Measurements from ENCODE around the gene VMP1. TPM values are rescaled to one million over a fixed set of nuclear protein-coding genes. Genes with fewer than 3 reads are reported as not detected.

VMP1 gene
- total RNA-seq, 1 experiment from 2014 or later, result 72.8 TPM

DNA sequence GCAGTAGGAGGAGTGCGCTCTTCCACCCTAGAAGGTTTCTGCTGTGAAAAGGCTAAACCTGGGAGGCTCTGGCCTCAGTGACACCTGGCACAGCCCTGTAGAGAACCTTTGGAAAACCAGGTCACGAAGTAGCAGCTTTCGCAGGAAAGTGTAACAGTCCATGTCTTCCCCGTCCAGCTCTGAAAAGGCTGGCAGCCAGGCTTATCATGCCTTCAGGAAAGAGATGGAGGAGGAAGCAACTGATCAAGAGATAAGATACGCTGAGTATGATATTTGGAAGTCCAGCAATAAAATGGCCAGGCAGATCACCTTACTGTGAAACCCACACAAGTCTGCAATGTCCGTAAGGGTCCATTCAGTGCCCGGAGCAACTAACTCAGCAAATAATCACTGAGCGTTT lies 163.0 kb downstream of the VMP1 start:
- ATAC-seq (no peak), DNase-seq (ENCODE audit: low spot score) (no peak)
- Mint-ChIP-seq H3K27me3 (ENCODE audit: low read depth) (no peaks in the 10 kb centered on the region), H3K36me3 (peaks cover 6% of the 10 kb centered on the region), H3K4me1 (no peaks in the 10 kb centered on the region), H3K4me3 (no peak overlapping the region), H3K27ac (peak overlapping the region; percentile 60; the same call in 1 of the 2 replicates), H3K9me3 (no peaks in the 10 kb centered on the region)
- ChIA-PET CTCF (interaction anchor here (1.4 to 2.7 kb wide), 3 partner anchors 30 to 166 kb away, joined by 3 to 13 read pairs (median 3); no protein-coding TSS in a partner anchor), POLR2A (no interaction called here)
- TF ChIP-seq ELF4 (CRISPR knock-in tag; IDR thresholded peaks at IDR 0.05; ENCODE audit: low read depth) (no peak), ZNF317 (CRISPR knock-in tag; IDR thresholded peaks at IDR 0.05; ENCODE audit: borderline replicate concordance, low read depth) (no peak), JAZF1 (CRISPR knock-in tag; IDR thresholded peaks at IDR 0.05) (no peak), FOXJ3 (CRISPR knock-in tag; IDR thresholded peaks at IDR 0.05; ENCODE audit: borderline replicate concordance) (no peak), PRDM15 (CRISPR knock-in tag; IDR thresholded peaks at IDR 0.05) (no peak), MLX (CRISPR knock-in tag; IDR thresholded peaks at IDR 0.05) (no peak)
- TF ChIP-seq, protein P1, sequence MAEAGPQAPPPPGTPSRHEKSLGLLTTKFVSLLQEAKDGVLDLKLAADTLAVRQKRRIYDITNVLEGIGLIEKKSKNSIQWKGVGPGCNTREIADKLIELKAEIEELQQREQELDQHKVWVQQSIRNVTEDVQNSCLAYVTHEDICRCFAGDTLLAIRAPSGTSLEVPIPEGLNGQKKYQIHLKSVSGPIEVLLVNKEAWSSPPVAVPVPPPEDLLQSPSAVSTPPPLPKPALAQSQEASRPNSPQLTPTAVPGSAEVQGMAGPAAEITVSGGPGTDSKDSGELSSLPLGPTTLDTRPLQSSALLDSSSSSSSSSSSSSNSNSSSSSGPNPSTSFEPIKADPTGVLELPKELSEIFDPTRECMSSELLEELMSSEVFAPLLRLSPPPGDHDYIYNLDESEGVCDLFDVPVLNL (CRISPR knock-in tag; IDR thresholded peaks at IDR 0.05; ENCODE audit: borderline replicate concordance, low read depth), result no peak

GRCh38 chr17:59872351-59872750 lies 164.9 kb downstream of the VMP1 start:
- Mint-ChIP-seq H3K36me3 (peaks cover 7% of the 10 kb centered on the region), H3K27ac (no peak overlapping the region), H3K4me3 (no peak overlapping the region), H3K27me3 (ENCODE audit: low read depth) (no peaks in the 10 kb centered on the region), H3K4me1 (no peaks in the 10 kb centered on the region), H3K9me3 (no peaks in the 10 kb centered on the region)
- TF ChIP-seq ZNF263 (CRISPR knock-in tag; IDR thresholded peaks at IDR 0.05; ENCODE audit: low read depth), result no peak
- TF ChIP-seq NFYB (CRISPR knock-in tag; conservative IDR thresholded peaks at IDR 0.05; ENCODE audit: low read depth), result no peak
- TF ChIP-seq CTCF (IDR thresholded peaks at IDR 0.05), result no peak
- no peak for TF ChIP-seq NR3C1 (CRISPR knock-in tag; conservative IDR thresholded peaks at IDR 0.05; ENCODE audit: low read depth)
- no peak for TF ChIP-seq IRF1 (CRISPR knock-in tag; IDR thresholded peaks at IDR 0.05)
- TF ChIP-seq ZSCAN18 (CRISPR knock-in tag; IDR thresholded peaks at IDR 0.05), result no peak
- no peak for TF ChIP-seq NR1H2 (CRISPR knock-in tag; IDR thresholded peaks at IDR 0.05)
- TF ChIP-seq ZNF423 (CRISPR knock-in tag; IDR thresholded peaks at IDR 0.05), result no peak
- TF ChIP-seq MAX (CRISPR knock-in tag; IDR thresholded peaks at IDR 0.05), result no peak
- TF ChIP-seq SP1 (CRISPR knock-in tag; conservative IDR thresholded peaks at IDR 0.05), result no peak
- no peak for TF ChIP-seq PRDM15 (CRISPR knock-in tag; IDR thresholded peaks at IDR 0.05)
- no peak for TF ChIP-seq ZNF138 (CRISPR knock-in tag; conservative IDR thresholded peaks at IDR 0.05)
- TF ChIP-seq ZNF219 (CRISPR knock-in tag; IDR thresholded peaks at IDR 0.05; ENCODE audit: borderline replicate concordance), result no peak
- no peak for TF ChIP-seq USF2 (CRISPR knock-in tag; IDR thresholded peaks at IDR 0.05)
- CTCF ChIA-PET, result no interaction called here
- POLR2A ChIA-PET, result no interaction called here
- ATAC-seq (no peak), DNase-seq (ENCODE audit: low spot score) (no peak)

All from WTC11 (cell line).